ENCODE data around the gene SERPINB5.

SERPINB5 gene

GRCh38 chr18:63534615-63535014, 57.9 kb downstream of the SERPINB5 start:
- DNase-seq, result no peak

- DNase-seq, result no peak
Measured at GRCh38 chr18:63539904-63540510, 63.2 kb downstream of the SERPINB5 start.

GRCh38 chr18:63542069-63542468, 65.3 kb downstream of the SERPINB5 start, which contains the start of gene SERPINB12:
Gene SERPINB12 (plus strand): TSS chr18:63542369. CDS start chr18:63556160, 13,791 bp downstream.
- no peak for DNase-seq

GRCh38 chr18:63544017-63544416, 67.3 kb downstream of the SERPINB5 start:
- no peak for DNase-seq

- no peak for DNase-seq
Measured at GRCh38 chr18:63545000-63545399, 68.2 kb downstream of the SERPINB5 start.

GRCh38 chr18:63550068-63550467, 73.3 kb downstream of the SERPINB5 start:
- no peak for DNase-seq

- DNase-seq, result no peak
Measured at GRCh38 chr18:63551769-63552168, 75.0 kb downstream of the SERPINB5 start.

- DNase-seq, result no peak
Measured at GRCh38 chr18:63552581-63552980, 75.8 kb downstream of the SERPINB5 start.

GRCh38 chr18:63553081-63553480, 76.3 kb downstream of the SERPINB5 start:
- DNase-seq, result no peak

Data from stimulated activated naive CD4-positive, alpha-beta T cell treated with Interleukin-2 at 50 U/mL for 16 hours (primary cell).